Mammary epithelial cell (primary cell): ENCODE data around the gene PGAP2.

Experiments used
- CTCF ChIP-seq, 2 donors: IDR thresholded peaks in 1 of 2; conservative IDR thresholded peaks in 1 of 2; 2 replicates each; pipeline ENCODE4 v1.5.1; 2011 to 2012; ENCODE audit warnings: inconsistent platforms in 2 of 2, low read length in 2 of 2, mild to moderate bottlenecking in 2 of 2, control low read depth in 1 of 2, low read depth in 1 of 2; ENCODE audit not compliant: insufficient read depth in 1 of 2; ENCODE audit errors: extremely low read depth in 1 of 2
- EZH2 ChIP-seq: IDR thresholded peaks from 2 replicates; pipeline ENCODE4 v1.6.1; 2012; ENCODE audit warnings: low read length, inconsistent platforms, borderline replicate concordance

DNA sequence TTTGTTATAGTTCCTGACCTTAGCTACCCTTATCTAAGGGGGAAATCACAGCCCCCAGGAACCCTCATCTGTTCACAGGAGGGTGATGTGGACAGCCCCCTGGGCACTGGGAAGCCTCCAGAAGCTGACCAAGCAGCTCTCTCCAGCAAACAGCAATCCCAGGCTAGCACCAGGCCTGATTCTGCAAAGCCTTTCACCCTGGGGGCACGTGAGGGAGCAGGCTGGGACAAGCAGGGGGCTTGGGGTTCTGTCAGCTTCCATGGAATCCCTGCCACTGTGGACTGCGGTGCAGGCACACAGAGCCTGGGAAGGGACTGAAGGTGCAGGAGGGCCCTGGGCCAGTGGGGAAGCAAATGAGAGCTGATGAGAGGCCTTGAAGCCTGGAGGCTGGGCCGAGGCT is 2.1 kb downstream of the PGAP2 start:
- TF ChIP-seq CTCF (conservative IDR thresholded peaks at IDR 0.05 in 1 of 2, IDR thresholded peaks at IDR 0.05 in 1 of 2; ENCODE audit: extremely low read depth in 1 of 2, insufficient read depth in 1 of 2, low read depth in 1 of 2, low read length in 2 of 2) (no peak), EZH2 (no peak)
